ENCODE data around the gene TGFB1I1. TPM values are rescaled to one million over a fixed set of nuclear protein-coding genes. Genes with fewer than 3 reads are reported as not detected.

Gene TGFB1I1
- total and polyA plus RNA-seq, 2 of the 13 experiments (the other 11 are each of a cell fraction or from before 2014, with no cell fraction given) = 0.80 to 2.9 TPM

DNA sequence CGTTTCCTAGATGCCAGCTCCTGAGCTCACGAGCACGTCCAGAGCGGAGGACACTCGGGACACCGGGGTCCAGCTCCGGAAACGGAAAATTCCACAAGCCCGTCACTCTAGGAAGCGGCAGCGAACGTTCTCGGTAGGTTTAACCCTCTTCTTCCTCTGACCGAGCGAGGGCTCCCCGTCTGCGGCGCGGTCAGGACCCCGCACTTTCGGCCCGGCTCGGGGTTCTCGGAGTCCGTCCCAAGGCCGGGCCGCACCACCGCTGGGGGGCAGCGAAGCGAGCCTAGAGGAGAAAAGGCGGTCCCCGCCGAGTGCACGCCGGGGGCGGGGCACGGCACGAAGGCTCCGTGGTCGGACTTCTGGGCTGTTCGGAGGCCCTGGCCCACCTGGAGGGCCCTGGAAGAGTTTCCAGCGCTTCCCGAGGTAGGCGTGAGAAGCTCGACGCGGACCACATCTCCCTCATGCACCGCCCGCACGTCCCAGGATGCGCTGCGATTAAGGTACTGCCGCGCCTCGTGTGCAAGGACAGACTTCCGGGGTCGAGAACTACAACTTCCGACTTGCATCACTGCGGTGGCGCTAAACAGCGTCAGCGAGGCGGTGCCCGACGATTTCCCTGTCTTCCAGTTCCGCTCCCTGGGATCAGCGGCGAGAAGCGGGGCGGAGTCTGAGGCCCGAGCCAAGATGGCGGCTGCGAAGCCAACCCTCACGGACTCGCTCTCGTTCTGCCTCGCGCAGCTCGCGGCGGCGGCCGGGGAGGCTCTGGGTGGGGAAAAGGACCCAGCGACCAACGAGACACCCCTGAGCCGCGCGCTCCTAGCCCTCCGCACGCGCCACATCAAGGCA, 12.9 kb upstream of the TGFB1I1 start, which contains the start of gene ARMC5 (continued):
- TF ChIP-seq, protein P1, sequence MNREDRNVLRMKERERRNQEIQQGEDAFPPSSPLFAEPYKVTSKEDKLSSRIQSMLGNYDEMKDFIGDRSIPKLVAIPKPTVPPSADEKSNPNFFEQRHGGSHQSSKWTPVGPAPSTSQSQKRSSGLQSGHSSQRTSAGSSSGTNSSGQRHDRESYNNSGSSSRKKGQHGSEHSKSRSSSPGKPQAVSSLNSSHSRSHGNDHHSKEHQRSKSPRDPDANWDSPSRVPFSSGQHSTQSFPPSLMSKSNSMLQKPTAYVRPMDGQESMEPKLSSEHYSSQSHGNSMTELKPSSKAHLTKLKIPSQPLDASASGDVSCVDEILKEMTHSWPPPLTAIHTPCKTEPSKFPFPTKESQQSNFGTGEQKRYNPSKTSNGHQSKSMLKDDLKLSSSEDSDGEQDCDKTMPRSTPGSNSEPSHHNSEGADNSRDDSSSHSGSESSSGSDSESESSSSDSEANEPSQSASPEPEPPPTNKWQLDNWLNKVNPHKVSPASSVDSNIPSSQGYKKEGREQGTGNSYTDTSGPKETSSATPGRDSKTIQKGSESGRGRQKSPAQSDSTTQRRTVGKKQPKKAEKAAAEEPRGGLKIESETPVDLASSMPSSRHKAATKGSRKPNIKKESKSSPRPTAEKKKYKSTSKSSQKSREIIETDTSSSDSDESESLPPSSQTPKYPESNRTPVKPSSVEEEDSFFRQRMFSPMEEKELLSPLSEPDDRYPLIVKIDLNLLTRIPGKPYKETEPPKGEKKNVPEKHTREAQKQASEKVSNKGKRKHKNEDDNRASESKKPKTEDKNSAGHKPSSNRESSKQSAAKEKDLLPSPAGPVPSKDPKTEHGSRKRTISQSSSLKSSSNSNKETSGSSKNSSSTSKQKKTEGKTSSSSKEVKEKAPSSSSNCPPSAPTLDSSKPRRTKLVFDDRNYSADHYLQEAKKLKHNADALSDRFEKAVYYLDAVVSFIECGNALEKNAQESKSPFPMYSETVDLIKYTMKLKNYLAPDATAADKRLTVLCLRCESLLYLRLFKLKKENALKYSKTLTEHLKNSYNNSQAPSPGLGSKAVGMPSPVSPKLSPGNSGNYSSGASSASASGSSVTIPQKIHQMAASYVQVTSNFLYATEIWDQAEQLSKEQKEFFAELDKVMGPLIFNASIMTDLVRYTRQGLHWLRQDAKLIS (CRISPR knock-in tag; IDR thresholded peaks at IDR 0.05) = no peak; the same call in 1 of the 2 replicates
- TF ChIP-seq RARA (CRISPR knock-in tag; IDR thresholded peaks at IDR 0.05) (peak; percentile 66; the same call in 1 of the 2 replicates), ZFP36L2 (CRISPR knock-in tag; IDR thresholded peaks at IDR 0.05) (peak; percentile 83; the same call in 1 of the 2 replicates), ZNF451 (CRISPR knock-in tag; IDR thresholded peaks at IDR 0.05) (peak; percentile 97), ZNF7 (CRISPR knock-in tag; IDR thresholded peaks at IDR 0.05) (no peak), SMARCC2 (IDR thresholded peaks at IDR 0.05) (no peak), ZNF430 (CRISPR knock-in tag; IDR thresholded peaks at IDR 0.05) (peak; percentile 93; the same call in 1 of the 2 replicates), ZNF33A (CRISPR knock-in tag; IDR thresholded peaks at IDR 0.05; ENCODE audit: borderline replicate concordance) (no peak), SKI (IDR thresholded peaks at IDR 0.05; ENCODE audit: partially characterized antibody) (peak; percentile 62), ZNF761 (CRISPR knock-in tag; conservative IDR thresholded peaks at IDR 0.05) (peak; percentile 78)
- TF ChIP-seq, protein P2, sequence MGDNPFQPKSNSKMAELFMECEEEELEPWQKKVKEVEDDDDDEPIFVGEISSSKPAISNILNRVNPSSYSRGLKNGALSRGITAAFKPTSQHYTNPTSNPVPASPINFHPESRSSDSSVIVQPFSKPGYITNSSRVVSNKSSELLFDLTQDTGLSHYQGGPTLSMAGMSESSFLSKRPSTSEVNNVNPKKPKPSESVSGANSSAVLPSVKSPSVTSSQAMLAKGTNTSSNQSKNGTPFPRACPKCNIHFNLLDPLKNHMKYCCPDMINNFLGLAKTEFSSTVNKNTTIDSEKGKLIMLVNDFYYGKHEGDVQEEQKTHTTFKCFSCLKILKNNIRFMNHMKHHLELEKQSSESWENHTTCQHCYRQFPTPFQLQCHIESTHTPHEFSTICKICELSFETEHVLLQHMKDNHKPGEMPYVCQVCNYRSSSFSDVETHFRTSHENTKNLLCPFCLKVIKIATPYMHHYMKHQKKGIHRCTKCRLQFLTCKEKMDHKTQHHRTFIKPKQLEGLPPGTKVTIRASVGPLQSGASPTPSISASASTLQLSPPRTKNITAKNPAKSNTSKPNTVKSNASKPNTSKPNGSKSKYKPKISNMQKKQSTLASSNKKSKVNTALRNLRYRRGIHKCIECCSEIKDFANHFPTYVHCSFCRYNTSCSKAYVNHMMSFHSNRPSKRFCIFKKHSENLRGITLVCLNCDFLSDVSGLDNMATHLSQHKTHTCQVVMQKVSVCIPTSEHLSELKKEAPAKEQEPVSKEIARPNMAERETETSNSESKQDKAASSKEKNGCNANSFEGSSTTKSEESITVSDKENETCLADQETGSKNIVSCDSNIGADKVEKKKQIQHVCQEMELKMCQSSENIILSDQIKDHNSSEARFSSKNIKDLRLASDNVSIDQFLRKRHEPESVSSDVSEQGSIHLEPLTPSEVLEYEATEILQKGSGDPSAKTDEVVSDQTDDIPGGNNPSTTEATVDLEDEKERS (CRISPR knock-in tag; IDR thresholded peaks at IDR 0.05) = peak; percentile 85; the same call in 1 of the 2 replicates
- TF ChIP-seq, protein P3, sequence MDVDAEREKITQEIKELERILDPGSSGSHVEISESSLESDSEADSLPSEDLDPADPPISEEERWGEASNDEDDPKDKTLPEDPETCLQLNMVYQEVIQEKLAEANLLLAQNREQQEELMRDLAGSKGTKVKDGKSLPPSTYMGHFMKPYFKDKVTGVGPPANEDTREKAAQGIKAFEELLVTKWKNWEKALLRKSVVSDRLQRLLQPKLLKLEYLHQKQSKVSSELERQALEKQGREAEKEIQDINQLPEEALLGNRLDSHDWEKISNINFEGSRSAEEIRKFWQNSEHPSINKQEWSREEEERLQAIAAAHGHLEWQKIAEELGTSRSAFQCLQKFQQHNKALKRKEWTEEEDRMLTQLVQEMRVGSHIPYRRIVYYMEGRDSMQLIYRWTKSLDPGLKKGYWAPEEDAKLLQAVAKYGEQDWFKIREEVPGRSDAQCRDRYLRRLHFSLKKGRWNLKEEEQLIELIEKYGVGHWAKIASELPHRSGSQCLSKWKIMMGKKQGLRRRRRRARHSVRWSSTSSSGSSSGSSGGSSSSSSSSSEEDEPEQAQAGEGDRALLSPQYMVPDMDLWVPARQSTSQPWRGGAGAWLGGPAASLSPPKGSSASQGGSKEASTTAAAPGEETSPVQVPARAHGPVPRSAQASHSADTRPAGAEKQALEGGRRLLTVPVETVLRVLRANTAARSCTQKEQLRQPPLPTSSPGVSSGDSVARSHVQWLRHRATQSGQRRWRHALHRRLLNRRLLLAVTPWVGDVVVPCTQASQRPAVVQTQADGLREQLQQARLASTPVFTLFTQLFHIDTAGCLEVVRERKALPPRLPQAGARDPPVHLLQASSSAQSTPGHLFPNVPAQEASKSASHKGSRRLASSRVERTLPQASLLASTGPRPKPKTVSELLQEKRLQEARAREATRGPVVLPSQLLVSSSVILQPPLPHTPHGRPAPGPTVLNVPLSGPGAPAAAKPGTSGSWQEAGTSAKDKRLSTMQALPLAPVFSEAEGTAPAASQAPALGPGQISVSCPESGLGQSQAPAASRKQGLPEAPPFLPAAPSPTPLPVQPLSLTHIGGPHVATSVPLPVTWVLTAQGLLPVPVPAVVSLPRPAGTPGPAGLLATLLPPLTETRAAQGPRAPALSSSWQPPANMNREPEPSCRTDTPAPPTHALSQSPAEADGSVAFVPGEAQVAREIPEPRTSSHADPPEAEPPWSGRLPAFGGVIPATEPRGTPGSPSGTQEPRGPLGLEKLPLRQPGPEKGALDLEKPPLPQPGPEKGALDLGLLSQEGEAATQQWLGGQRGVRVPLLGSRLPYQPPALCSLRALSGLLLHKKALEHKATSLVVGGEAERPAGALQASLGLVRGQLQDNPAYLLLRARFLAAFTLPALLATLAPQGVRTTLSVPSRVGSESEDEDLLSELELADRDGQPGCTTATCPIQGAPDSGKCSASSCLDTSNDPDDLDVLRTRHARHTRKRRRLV (CRISPR knock-in tag; IDR thresholded peaks at IDR 0.05) = peak; percentile 81
- TF ChIP-seq, protein P4, sequence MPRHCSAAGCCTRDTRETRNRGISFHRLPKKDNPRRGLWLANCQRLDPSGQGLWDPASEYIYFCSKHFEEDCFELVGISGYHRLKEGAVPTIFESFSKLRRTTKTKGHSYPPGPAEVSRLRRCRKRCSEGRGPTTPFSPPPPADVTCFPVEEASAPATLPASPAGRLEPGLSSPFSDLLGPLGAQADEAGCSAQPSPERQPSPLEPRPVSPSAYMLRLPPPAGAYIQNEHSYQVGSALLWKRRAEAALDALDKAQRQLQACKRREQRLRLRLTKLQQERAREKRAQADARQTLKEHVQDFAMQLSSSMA (CRISPR knock-in tag; IDR thresholded peaks at IDR 0.05) = peak; percentile 96
- TF ChIP-seq, protein P5, sequence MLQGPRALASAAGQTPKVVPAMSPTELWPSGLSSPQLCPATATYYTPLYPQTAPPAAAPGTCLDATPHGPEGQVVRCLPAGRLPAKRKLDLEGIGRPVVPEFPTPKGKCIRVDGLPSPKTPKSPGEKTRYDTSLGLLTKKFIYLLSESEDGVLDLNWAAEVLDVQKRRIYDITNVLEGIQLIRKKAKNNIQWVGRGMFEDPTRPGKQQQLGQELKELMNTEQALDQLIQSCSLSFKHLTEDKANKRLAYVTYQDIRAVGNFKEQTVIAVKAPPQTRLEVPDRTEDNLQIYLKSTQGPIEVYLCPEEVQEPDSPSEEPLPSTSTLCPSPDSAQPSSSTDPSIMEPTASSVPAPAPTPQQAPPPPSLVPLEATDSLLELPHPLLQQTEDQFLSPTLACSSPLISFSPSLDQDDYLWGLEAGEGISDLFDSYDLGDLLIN (CRISPR knock-in tag; IDR thresholded peaks at IDR 0.05; ENCODE audit: borderline replicate concordance) = peak; percentile 97
